Glomerular endothelial cell (primary cell): ENCODE measurements around the gene VPS35L. TPM values are rescaled to one million over a fixed set of nuclear protein-coding genes. Genes with fewer than 3 reads are reported as not detected.

ENCODE experiments used
- DNase-seq: peaks from one replicate; pipeline ENCODE4 v3.0.0-alpha.2; 2011; ENCODE audit warnings: low read depth, low spot score; ENCODE audit errors: extremely low read depth
- total RNA-seq: library from RNA; depleted of rRNA; stranded (reverse); fragments of >200 nt; gene quantifications from 2 replicates; pipeline ENCODE4 v1.2.3, GENCODE V29; 2015

Gene VPS35L
- total RNA-seq, 1 donor from 2014 or later = 68.0 TPM

GRCh38 chr16:19743816-19744159 is 188.3 kb downstream of the VPS35L start:
- DNase-seq = no peak

- DNase-seq = no peak
Observed at GRCh38 chr16:19744670-19745069, 189.2 kb downstream of the VPS35L start.

GRCh38 chr16:19745286-19746010 is 189.9 kb downstream of the VPS35L start:
- DNase-seq = no peak

- DNase-seq = no peak
Observed at GRCh38 chr16:19746561-19746960, 191.1 kb downstream of the VPS35L start.

- DNase-seq = no peak
Observed at GRCh38 chr16:19748389-19749168, 193.1 kb downstream of the VPS35L start.

GRCh38 chr16:19749571-19750080 is 194.1 kb downstream of the VPS35L start:
- DNase-seq = no peak

Other genes starting within 250 kb of the VPS35L start
- gene TMC5, start 137.8 kb upstream of the VPS35L start, total RNA-seq = not detected in 2 replicates
- 48.9 and 54.6 TPM in 2 replicates for gene GDE1, start 33.6 kb upstream of the VPS35L start, total RNA-seq
- gene CCP110, start 31.8 kb upstream of the VPS35L start, total RNA-seq = 5.0 and 11.0 TPM in 2 replicates
- 23.2 and 29.0 TPM in 2 replicates for gene KNOP1, start 162.5 kb downstream of the VPS35L start, total RNA-seq
- 36.1 and 52.3 TPM in 2 replicates for gene IQCK, start 162.6 kb downstream of the VPS35L start, total RNA-seq